ENCODE measurements around the gene INPP5A.
A peak's percentile ranks its signal among the peaks of the same experiment; 100 is the strongest.

INPP5A gene

GRCh38 chr10:132537684-132538001, at the start of gene INPP5A:
Gene INPP5A, plus strand, starts transcription at chr10:132537787. Its CDS starts 310 bp downstream, at chr10:132538097.
- H3F3A ChIP-seq (ENCODE audit: low read depth), result peaks cover 8% of the 10 kb centered on the region; the same call in 1 of the 2 replicates
- H3K4me1 ChIP-seq (ENCODE audit: insufficient read depth, low read length, poor library complexity, severe bottlenecking), result peaks cover 62% of the 10 kb centered on the region
- TF ChIP-seq EZH2phosphoT487 (IDR thresholded peaks at IDR 0.05; ENCODE audit: borderline replicate concordance), result no peak
- no peak for TF ChIP-seq CTCF (conservative IDR thresholded peaks at IDR 0.05; ENCODE audit: low read length)
- H3K4me2 ChIP-seq (ENCODE audit: low read depth, low read length, poor library complexity, severe bottlenecking), result peak within 1 kb of the TSS; percentile 95
- peak within 1 kb of the TSS; percentile 92 for H3K4me3 ChIP-seq (ENCODE audit: low read length, poor library complexity, severe bottlenecking)
- H3K36me3 ChIP-seq (ENCODE audit: insufficient read depth, low read length), result no peaks in the 10 kb centered on the region
- H2AFZ ChIP-seq (ENCODE audit: low read length), result peak within 1 kb of the TSS; percentile 63; the same call in 1 of the 2 replicates
- peak within 1 kb of the TSS; percentile 79 for H3K9ac ChIP-seq (ENCODE audit: low read depth, low read length, poor library complexity, severe bottlenecking)
- H4K20me1 ChIP-seq (ENCODE audit: insufficient read depth, low read length, poor library complexity, severe bottlenecking), result peaks cover 19% of the 10 kb centered on the region
- no peaks in the 10 kb centered on the region for H3K27me3 ChIP-seq (ENCODE audit: insufficient read depth, low read length, poor library complexity, severe bottlenecking)
- H3K9me3 ChIP-seq (ENCODE audit: insufficient read depth, low read depth, low read length), result no peaks in the 10 kb centered on the region
- H3K79me2 ChIP-seq (ENCODE audit: insufficient read depth, low read length), result peaks cover 59% of the 10 kb centered on the region
- H3K9me2 ChIP-seq (replicated peaks; ENCODE audit: low read depth, low read length), result no peaks in the 10 kb centered on the region

GRCh38 chr10:132488231-132488821, 49.3 kb upstream of the INPP5A start:
- Histone ChIP-seq H3K4me2 (ENCODE audit: low read depth, low read length, poor library complexity, severe bottlenecking) (no peak overlapping the region), H3K9ac (ENCODE audit: low read depth, low read length, poor library complexity, severe bottlenecking) (no peak overlapping the region), H3K9me2 (replicated peaks; ENCODE audit: low read depth, low read length) (no peaks in the 10 kb centered on the region), H2AFZ (ENCODE audit: low read length) (no peak overlapping the region), H3K36me3 (ENCODE audit: insufficient read depth, low read length) (no peaks in the 10 kb centered on the region), H3F3A (ENCODE audit: low read depth) (no peaks in the 10 kb centered on the region), H3K9me3 (ENCODE audit: insufficient read depth, low read depth, low read length) (no peaks in the 10 kb centered on the region), H3K79me2 (ENCODE audit: insufficient read depth, low read length) (no peaks in the 10 kb centered on the region), H4K20me1 (ENCODE audit: insufficient read depth, low read length, poor library complexity, severe bottlenecking) (no peaks in the 10 kb centered on the region), H3K4me1 (ENCODE audit: insufficient read depth, low read length, poor library complexity, severe bottlenecking) (no peaks in the 10 kb centered on the region), H3K4me3 (ENCODE audit: low read length, poor library complexity, severe bottlenecking) (no peak overlapping the region), H3K27me3 (ENCODE audit: insufficient read depth, low read length, poor library complexity, severe bottlenecking) (no peaks in the 10 kb centered on the region)
- TF ChIP-seq EZH2phosphoT487 (IDR thresholded peaks at IDR 0.05; ENCODE audit: borderline replicate concordance) (no peak), CTCF (conservative IDR thresholded peaks at IDR 0.05; ENCODE audit: low read length) (no peak)

GRCh38 chr10:132489053-132489703, 48.4 kb upstream of the INPP5A start:
- Histone ChIP-seq H3K4me2 (ENCODE audit: low read depth, low read length, poor library complexity, severe bottlenecking) (no peak overlapping the region), H3F3A (ENCODE audit: low read depth) (no peaks in the 10 kb centered on the region), H3K9ac (ENCODE audit: low read depth, low read length, poor library complexity, severe bottlenecking) (no peak overlapping the region), H3K9me2 (replicated peaks; ENCODE audit: low read depth, low read length) (no peaks in the 10 kb centered on the region), H3K27me3 (ENCODE audit: insufficient read depth, low read length, poor library complexity, severe bottlenecking) (no peaks in the 10 kb centered on the region), H3K36me3 (ENCODE audit: insufficient read depth, low read length) (no peaks in the 10 kb centered on the region), H4K20me1 (ENCODE audit: insufficient read depth, low read length, poor library complexity, severe bottlenecking) (no peaks in the 10 kb centered on the region), H3K9me3 (ENCODE audit: insufficient read depth, low read depth, low read length) (no peaks in the 10 kb centered on the region), H2AFZ (ENCODE audit: low read length) (no peak overlapping the region), H3K4me3 (ENCODE audit: low read length, poor library complexity, severe bottlenecking) (no peak overlapping the region), H3K79me2 (ENCODE audit: insufficient read depth, low read length) (no peaks in the 10 kb centered on the region), H3K4me1 (ENCODE audit: insufficient read depth, low read length, poor library complexity, severe bottlenecking) (no peaks in the 10 kb centered on the region)
- TF ChIP-seq EZH2phosphoT487 (IDR thresholded peaks at IDR 0.05; ENCODE audit: borderline replicate concordance), result no peak
- no peak for TF ChIP-seq CTCF (conservative IDR thresholded peaks at IDR 0.05; ENCODE audit: low read length)

All from Loucy (cell line).